SW 1271 (cell line): ENCODE results near the gene SELPLG.
"Not testable (repeated sequence)": the region's sequence is repeated elsewhere in the genome, so short reads cannot be mapped to it uniquely, and the experiment has no call there.

Source experiments
- DNase-seq, 2 experiments: peaks; one replicate each; lab custom pipeline; 2025; lab: John Stamatoyannopoulos, UW

SELPLG gene, protein sequence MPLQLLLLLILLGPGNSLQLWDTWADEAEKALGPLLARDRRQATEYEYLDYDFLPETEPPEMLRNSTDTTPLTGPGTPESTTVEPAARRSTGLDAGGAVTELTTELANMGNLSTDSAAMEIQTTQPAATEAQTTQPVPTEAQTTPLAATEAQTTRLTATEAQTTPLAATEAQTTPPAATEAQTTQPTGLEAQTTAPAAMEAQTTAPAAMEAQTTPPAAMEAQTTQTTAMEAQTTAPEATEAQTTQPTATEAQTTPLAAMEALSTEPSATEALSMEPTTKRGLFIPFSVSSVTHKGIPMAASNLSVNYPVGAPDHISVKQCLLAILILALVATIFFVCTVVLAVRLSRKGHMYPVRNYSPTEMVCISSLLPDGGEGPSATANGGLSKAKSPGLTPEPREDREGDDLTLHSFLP

GRCh38 chr12:108633534-108634248 is at the start of gene SELPLG:
Gene SELPLG (minus strand): TSS chr12:108633894. CDS start chr12:108624307, 9,587 bp downstream.
- DNase-seq: no peak

GRCh38 chr12:108681317-108681716 is 47.6 kb upstream of the SELPLG start:
- no peak for DNase-seq

DNA sequence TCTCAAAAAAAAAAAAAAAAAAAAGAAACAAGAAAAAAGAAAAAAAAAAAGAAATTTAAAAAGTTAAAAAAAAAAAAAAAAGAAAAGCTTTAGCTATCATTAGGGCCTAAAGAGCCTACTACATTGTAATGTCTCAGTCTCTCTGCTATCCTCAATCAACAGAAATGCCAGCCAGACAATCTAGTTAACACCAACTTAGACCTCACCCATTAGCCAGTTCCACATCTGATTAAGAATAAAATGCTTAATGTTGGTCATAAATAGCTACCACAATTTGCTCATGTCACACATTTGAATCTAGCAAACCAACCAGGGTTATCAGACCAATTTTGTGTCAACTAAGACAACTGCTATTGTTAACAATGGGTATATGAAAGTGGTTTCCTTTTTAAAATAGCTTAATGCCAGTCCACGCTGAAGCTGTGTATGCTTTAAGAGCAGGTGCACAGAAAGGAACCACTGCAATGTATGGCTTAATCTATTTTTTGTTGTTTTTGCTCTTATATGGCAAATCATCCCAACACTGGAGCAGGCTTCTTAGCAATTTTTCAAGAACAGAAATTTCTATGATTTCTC is 45.5 kb upstream of the SELPLG start:
- no peak for DNase-seq

- no peak for DNase-seq
These were observed 44.5 kb upstream of the SELPLG start for GRCh38 chr12:108678104-108678730.

- no peak for DNase-seq
These were observed 43.7 kb upstream of the SELPLG start for GRCh38 chr12:108677381-108677780.

DNA sequence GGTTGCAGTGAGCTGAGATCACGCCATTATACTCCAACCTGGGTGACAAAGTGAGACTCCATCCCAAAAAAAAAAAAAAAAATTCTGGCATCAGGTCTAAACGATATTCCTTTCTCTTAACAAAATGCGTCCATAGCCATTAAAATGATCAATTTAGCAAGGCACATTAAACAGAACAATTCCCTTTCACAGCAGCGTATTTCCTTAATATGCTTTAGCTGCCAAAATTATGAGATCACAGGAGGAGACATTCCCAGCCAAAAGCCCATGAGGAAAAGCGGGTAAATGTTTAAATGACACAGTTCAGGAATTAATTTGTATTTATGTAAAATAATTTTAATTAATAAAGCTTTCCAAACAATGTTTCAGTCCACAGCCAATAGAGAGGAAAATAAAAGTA is 43.0 kb upstream of the SELPLG start:
- DNase-seq: no peak

DNA sequence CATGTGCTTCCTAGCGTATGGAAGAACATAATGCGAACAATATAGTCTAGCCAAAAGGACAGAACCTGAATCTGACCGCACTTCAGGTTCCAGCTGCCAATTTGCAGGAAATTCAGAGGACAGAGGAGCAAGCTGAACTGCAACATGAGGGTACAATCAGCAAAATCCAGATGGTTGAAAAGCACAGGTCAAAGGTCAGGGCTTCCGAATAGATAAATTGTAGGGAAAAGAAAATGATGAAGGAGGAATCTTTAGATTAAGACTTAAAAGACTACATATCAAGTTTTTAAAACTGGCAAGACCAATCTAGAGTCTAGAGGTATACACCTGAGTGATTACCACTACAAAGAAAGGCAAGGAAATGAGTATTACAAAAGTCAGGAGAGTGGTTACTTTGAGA is 42.1 kb upstream of the SELPLG start:
- no peak for DNase-seq

GRCh38 chr12:108672054-108672453 is 38.4 kb upstream of the SELPLG start:
- DNase-seq: no peak

GRCh38 chr12:108671110-108671509 is 37.4 kb upstream of the SELPLG start:
- no peak for DNase-seq

DNA sequence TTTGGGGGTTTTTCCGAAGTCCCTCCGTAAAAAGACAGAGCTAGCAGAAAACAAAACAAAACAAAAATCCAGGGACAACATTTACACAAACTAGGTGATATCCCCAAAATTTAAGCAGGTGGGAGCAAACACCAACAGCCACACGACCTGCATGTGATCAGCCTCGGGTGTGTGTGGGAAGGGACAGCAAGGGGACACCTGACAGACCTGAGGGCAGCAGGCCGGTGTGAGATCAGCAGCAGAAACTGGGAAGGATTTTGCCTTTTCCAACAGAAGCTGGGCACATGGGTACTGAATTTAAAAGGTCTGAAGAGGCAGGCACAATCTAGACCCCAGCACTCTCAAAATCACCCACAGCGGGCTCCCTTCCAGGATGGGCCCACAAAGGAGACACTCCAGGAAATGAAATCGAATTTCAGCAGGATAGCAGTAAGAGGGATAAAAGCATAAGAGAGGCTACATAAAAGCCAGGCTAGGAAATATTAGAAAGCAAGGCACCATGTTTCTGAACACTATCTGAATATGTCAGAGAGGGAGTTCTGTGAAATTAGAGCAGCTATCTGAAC is 36.5 kb upstream of the SELPLG start:
- no peak for DNase-seq

- no peak for DNase-seq
These were observed 34.8 kb upstream of the SELPLG start for GRCh38 chr12:108668542-108668941.

GRCh38 chr12:108668063-108668462 is 34.4 kb upstream of the SELPLG start:
- DNase-seq: no peak

DNA sequence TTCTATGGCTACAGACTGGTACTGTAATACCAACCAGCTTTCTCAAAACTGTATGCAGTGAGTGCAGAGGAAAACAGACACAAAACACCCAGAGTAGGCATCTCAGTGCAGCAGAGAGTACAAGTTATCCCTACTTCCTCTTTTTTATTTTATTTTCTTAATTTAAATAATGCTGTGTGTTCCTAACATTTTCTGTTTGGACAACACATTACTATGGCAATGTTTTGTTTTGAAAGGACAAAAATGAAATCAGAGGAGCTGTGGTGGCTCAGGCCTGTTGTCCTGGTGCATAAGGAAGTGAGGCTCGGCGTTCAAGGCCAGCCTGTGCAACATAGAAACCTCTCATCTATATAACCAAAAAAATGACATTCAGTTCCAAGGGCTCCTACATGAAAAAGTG is 33.7 kb upstream of the SELPLG start:
- no peak for DNase-seq

GRCh38 chr12:108666401-108666881 is 32.7 kb upstream of the SELPLG start:
- DNase-seq: no peak

DNA sequence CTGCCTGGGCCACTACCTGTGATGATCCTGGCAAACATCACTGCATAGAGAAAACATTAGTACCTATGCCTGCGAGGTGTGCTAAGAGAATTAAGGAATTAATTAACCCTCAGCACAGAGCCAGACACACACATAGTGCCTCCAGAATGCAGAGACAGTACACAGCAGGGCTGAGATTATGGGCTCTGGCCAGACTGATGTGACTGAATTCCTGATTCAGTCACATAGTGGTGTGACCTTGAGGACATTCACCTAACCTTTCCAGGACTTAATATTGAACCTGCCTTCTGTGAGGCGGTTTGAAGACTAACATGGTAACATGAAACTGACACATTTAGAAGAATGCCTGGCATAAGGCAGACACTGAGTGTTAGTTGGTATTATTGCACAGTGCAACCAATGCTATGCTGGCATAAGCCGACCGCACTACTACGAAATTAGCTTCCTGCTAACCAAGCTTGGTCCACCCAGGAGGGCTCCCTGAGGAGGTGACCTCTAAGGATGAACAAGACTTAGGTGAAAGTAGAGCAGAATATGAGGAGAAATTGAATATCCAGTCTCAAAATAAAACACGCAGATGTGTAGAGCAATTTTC is 32.0 kb upstream of the SELPLG start:
- DNase-seq: no peak

DNA sequence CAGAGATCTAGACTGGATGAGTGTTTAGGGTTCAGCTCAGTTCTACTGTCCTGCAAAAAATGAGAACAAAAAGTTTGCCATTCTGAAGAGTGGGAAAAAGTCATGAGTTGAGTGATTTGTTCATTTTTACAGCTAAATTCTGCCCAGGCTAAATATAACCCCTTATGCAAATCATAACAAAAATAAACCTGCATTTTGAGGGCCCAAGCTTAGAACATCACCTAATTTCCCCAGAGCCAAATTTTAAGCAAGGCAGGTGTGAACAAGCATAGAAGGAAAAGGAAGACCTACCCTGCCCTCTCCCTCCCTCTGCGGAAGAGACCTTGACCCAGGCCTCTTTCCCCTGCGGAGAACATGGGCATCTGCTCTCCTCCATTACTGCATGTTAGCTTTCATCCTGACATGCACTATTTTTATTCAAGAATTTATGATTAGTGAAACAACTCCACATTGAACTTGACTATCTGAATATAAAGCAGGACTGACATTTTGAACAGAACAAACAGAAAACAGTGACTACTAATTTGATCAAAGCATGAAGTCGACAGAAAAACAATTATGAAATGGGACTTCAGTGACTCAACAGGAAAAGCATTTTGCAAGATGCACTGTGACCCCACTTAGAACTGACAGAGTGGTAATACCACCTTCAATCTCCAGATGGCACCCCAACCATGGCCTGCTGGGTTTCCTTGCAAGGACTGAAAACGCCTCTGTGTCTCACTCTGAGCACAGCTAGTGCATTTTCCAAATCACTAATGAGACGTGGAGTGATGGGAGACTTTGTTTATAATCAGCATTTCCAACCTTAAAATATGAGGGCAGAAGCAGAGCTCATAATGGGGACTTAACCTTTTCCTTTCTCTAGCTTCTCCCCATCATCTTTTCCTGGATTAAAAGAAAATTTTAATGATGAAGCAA is 30.9 kb upstream of the SELPLG start:
- peak; percentile 83 to 92 for DNase-seq

GRCh38 chr12:108663324-108664015 is 29.8 kb upstream of the SELPLG start:
- DNase-seq: no peak

DNA sequence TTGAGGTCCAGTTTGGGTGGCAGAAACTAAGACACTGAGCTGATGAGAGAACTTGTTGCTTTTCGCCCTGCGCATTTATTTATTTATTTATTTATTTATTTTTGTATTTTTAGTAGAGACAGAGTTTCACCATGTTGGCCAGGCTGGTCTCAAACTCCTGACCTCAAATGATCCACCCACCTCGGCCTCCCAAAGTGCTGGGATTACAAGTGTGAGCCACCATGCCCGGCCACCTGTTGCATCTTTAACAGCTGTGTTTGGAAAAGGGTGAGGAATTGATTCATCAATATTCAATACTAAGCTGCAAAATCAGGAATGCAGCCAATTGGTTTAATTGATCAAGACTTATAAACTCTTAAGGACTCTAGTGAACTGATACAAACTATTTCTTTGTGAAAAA is 24.4 kb upstream of the SELPLG start:
- not testable (repeated sequence) for DNase-seq

- DNase-seq: no peak
These were observed 23.5 kb upstream of the SELPLG start for GRCh38 chr12:108657130-108657745.
